MG63 (cell line): ENCODE results near the gene S100Z. TPM values are rescaled to one million over a fixed set of nuclear protein-coding genes. Genes with fewer than 3 reads are reported as not detected.

ENCODE experiments used
- DNase-seq: peaks from one replicate; pipeline ENCODE4 v3.0.0-alpha.2; 2020
- H3K27me3 ChIP-seq: fragments of 250-450 bp; sonication (Bioruptor Pico); 2 replicates; pipeline ENCODE4 v1.5.1; 2020; ENCODE audit warnings: mild to moderate bottlenecking, moderate library complexity
- H3K36me3 ChIP-seq: fragments of 250-450 bp; sonication (Bioruptor Pico); 2 replicates; pipeline ENCODE4 v1.5.1; 2020; ENCODE audit warnings: mild to moderate bottlenecking, moderate library complexity
- H3K4me3 ChIP-seq: fragments of 250-450 bp; sonication (Bioruptor Pico); 2 replicates; pipeline ENCODE4 v1.5.1; 2020; ENCODE audit warnings: mild to moderate bottlenecking, moderate library complexity
- H3K9me3 ChIP-seq: fragments of 250-450 bp; sonication (Bioruptor Pico); 2 replicates; pipeline ENCODE4 v1.5.1; 2020; ENCODE audit warnings: mild to moderate bottlenecking, moderate library complexity
- total RNA-seq: library from RNA; depleted of rRNA; stranded (reverse); fragments of >200 nt; shearing (Covaris generic); gene quantifications from 2 replicates; pipeline ENCODE4 v1.2.3, GENCODE V29; 2014; ENCODE audit warnings: low replicate concordance; rRNA removed

The S100Z gene
- total RNA-seq, 1 experiment from 2014 or later = not detected

GRCh38 chr5:76956033-76956432 lies 106.2 kb downstream of the S100Z start:
- Histone ChIP-seq H3K27me3 (peaks cover 29% of the 10 kb centered on the region), H3K9me3 (no peaks in the 10 kb centered on the region), H3K4me3 (no peak overlapping the region), H3K36me3 (no peaks in the 10 kb centered on the region)
- DNase-seq = no peak

- Histone ChIP-seq H3K27me3 (peaks cover 13% of the 10 kb centered on the region; the same call in 1 of the 2 replicates), H3K9me3 (no peaks in the 10 kb centered on the region), H3K36me3 (no peaks in the 10 kb centered on the region), H3K4me3 (no peak overlapping the region)
- DNase-seq = no peak
Observed at GRCh38 chr5:76958991-76959767, 109.4 kb downstream of the S100Z start.

DNA sequence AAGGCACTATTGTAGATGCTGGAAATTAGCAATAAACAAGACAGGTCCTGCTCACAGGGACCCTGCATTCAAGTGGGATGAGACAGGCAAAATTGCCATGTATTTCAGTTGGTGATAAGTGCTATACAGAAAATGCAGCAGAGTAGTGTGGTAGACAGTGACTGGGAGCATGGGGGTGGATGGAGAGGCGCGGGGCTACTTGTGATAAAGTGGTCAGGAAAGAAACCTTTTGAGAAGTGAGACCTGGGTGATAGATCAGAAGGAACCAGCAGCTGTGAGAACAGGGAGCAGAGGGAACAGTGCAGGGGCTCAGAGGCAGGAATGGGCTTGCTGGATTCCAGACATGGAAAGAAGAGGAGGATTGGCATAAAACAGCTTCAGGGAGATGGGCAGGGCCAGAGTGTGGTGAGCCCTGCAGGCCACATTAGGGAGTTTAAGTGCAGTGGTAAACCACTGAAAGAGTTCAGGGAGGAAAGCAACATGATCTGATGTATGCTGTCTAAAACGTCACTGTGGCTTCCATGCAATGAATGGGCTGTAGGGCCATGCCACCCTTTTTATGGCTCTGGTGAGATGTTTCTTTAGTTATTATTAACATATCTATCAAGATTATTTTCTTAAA lies 110.3 kb downstream of the S100Z start:
- Histone ChIP-seq H3K36me3 (no peaks in the 10 kb centered on the region), H3K27me3 (0 out of 2 replicates have a peak, but pooled peaks cover 6% of the 10 kb centered on the region), H3K4me3 (no peak overlapping the region), H3K9me3 (no peaks in the 10 kb centered on the region)
- DNase-seq = no peak

DNA sequence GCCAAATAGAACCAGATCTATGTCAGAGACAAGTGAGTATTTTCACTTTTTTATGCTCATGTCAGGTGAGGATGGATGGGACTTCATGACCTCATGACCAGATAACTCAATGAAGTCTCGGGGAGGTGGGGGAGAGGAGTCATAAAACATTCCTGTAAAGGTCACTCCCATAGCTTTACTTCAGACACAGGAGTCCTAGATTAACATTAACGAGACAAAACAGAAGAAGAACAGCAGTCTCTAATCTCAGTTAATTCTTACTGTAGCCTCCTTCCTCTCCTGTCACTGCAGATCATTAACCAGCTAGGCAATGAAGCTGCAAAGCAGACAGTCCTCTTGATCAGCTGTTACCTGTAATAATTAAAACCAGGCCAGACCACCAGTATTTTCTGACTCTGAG lies 114.2 kb downstream of the S100Z start:
- DNase-seq = no peak
- Histone ChIP-seq H3K4me3 (no peak overlapping the region), H3K36me3 (no peaks in the 10 kb centered on the region), H3K9me3 (no peaks in the 10 kb centered on the region), H3K27me3 (no peaks in the 10 kb centered on the region)

Other genes starting within 250 kb of the S100Z start
- gene F2RL2, start 226.6 kb upstream of the S100Z start, total RNA-seq = 0.20 and 9.5 TPM in 2 replicates
- 12.5 and 13.4 TPM in 2 replicates for gene F2R, start 133.9 kb upstream of the S100Z start, total RNA-seq
- 1.2 TPM in 2 replicates for gene F2RL1, start 31.0 kb upstream of the S100Z start, total RNA-seq
- gene CRHBP, start 103.0 kb downstream of the S100Z start, total RNA-seq = not detected in 2 replicates
- 16.0 and 19.5 TPM in 2 replicates for gene AGGF1, start 180.4 kb downstream of the S100Z start, total RNA-seq
- 0.20 TPM in 1 of 2 replicates, not detected in the other for gene ZBED3, start 237.3 kb downstream of the S100Z start, total RNA-seq